COLO668 (cell line): ENCODE results near the gene TMEM62.

Source experiments
- DNase-seq: peaks from one replicate; lab custom pipeline; 2025; ENCODE audit not compliant: unreplicated experiment; lab: John Stamatoyannopoulos, UW

TMEM62 gene

GRCh38 chr15:43226436-43227305, 93.3 kb downstream of the TMEM62 start:
- no peak for DNase-seq

- DNase-seq, result no peak
These were observed 96.6 kb downstream of the TMEM62 start for GRCh38 chr15:43229977-43230376.

- DNase-seq, result no peak
These were observed 97.3 kb downstream of the TMEM62 start for GRCh38 chr15:43230640-43231115.

DNA sequence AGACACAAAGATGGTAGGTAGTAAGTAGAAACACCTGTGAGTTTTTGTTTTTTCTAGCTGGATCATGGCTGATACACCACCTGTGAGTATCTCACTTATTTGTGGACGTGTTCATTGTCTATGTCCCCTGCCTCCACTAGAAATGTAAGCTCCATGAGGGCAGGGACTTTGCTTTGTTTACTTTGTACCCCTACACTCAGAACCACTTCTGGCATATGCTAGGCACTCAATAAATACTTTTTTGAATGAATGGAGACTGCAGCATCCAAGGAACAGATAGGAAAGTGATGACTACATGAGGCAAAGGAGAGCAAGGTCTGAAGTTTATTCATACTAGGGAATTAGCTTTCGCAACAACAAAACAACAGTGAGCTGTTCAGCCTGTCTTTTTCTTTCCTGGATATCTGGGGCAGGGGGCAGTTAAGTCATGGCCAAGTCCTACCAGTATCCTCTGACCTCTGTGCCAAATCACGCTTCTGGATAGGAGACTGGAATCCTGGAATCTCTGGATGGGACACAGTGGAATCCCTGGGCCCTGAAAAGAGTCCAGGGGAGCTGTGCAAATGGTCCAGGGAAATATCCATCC, 99.0 kb downstream of the TMEM62 start:
- DNase-seq, result no peak
